ENCODE results near the gene NUDC. TPM values are rescaled to one million over a fixed set of nuclear protein-coding genes. Genes with fewer than 3 reads are reported as not detected.
"Not testable (repeated sequence)": the region's sequence is repeated elsewhere in the genome, so short reads cannot be mapped to it uniquely, and the experiment has no call there.

The NUDC gene
- 61.5 TPM for total RNA-seq
- polyA plus RNA-seq (ENCODE audit: insufficient read depth, low read depth, low replicate concordance) = 112 TPM
- long read RNA-seq, donor 1, transcript NUDC-201 (9 exons, 1,800 nt) = major isoform, 38 of 67 reads
- long read RNA-seq, donor 1, partial matches to known transcripts = 27 of 67 reads
- long read RNA-seq, donor 1, other reads (novel, unspliced or antisense) = 0 of 67 reads
- long read RNA-seq, donor 2, transcript NUDC-201 (9 exons, 1,800 nt) = major isoform, 33 of 52 reads
- long read RNA-seq, donor 2, partial matches to known transcripts = 17 of 52 reads
- long read RNA-seq, donor 2, other reads (novel, unspliced or antisense) = 0 of 52 reads
- long read RNA-seq, donor 3, transcript NUDC-201 (9 exons, 1,800 nt) = major isoform, 38 of 89 reads
- long read RNA-seq, donor 3, partial matches to known transcripts = 38 of 89 reads
- long read RNA-seq, donor 3, other reads (novel, unspliced or antisense) = 12 of 89 reads
- long read RNA-seq, donor 4, transcript NUDC-201 (9 exons, 1,800 nt) = major isoform, 40 of 49 reads
- long read RNA-seq, donor 4, partial matches to known transcripts = 9 of 49 reads
- long read RNA-seq, donor 4, other reads (novel, unspliced or antisense) = 0 of 49 reads
- long read RNA-seq, donor 5, partial matches to known transcripts = 0 of 1 reads
- long read RNA-seq, donor 5, other reads (novel, unspliced or antisense) = 0 of 1 reads
- long read RNA-seq, donor 6, transcript NUDC-201 (9 exons, 1,800 nt) = major isoform, 31 of 45 reads
- long read RNA-seq, donor 6, partial matches to known transcripts = 13 of 45 reads
- long read RNA-seq, donor 6, other reads (novel, unspliced or antisense) = 0 of 45 reads
- long read RNA-seq, donor 7, transcript NUDC-201 (9 exons, 1,800 nt) = major isoform, 188 of 213 reads
- long read RNA-seq, donor 7, partial matches to known transcripts = 9 of 213 reads
- long read RNA-seq, donor 7, other reads (novel, unspliced or antisense) = 14 of 213 reads
- long read RNA-seq, donor 8, transcript NUDC-201 (9 exons, 1,800 nt) = major isoform, 26 of 57 reads
- long read RNA-seq, donor 8, partial matches to known transcripts = 28 of 57 reads
- long read RNA-seq, donor 8, other reads (novel, unspliced or antisense) = 0 of 57 reads
- long read RNA-seq, donor 9, transcript NUDC-201 (9 exons, 1,800 nt) = major isoform, 6 of 6 reads
- long read RNA-seq, donor 9, partial matches to known transcripts = 0 of 6 reads
- long read RNA-seq, donor 9, other reads (novel, unspliced or antisense) = 0 of 6 reads
- long read RNA-seq, donor 10, transcript NUDC-201 (9 exons, 1,800 nt) = major isoform, 36 of 71 reads
- long read RNA-seq, donor 10, partial matches to known transcripts = 33 of 71 reads
- long read RNA-seq, donor 10, other reads (novel, unspliced or antisense) = 0 of 71 reads

GRCh38 chr1:26921540-26922430 is at the start of gene NUDC:
TSS of gene NUDC (plus strand) at chr1:26921743. CDS start at chr1:26921849, 106 bp downstream.
- intact Hi-C loops (cut with DNase I) = no loop called here
- peak; percentile 96 to 99 (median 98) for DNase-seq

GRCh38 chr1:26873097-26873496 is 48.4 kb upstream of the NUDC start:
- H3K27ac ChIP-seq (ENCODE audit: low read depth in 2 of 2, low read length in 2 of 2); H3K36me3 ChIP-seq (ENCODE audit: control insufficient read depth in 2 of 3, insufficient read depth in 3 of 3, low read length in 3 of 3); H3K9me3 ChIP-seq (ENCODE audit: control insufficient read depth in 2 of 3, insufficient read depth in 1 of 3, low read length in 3 of 3); H3K9ac ChIP-seq (ENCODE audit: low read length in 3 of 3); H3K4me3 ChIP-seq (ENCODE audit: low read length in 3 of 3); FAIRE-seq; H3K4me1 ChIP-seq (ENCODE audit: control insufficient read depth in 2 of 3, insufficient read depth in 2 of 3, low read depth in 1 of 3, low read length in 3 of 3); DNase-seq; H3K27me3 ChIP-seq (ENCODE audit: control insufficient read depth, insufficient read depth, low read length); intact Hi-C loops (cut with DNase I): not testable (repeated sequence)

More at GRCh38 chr1:26921540-26922430, at the start of gene NUDC:
- Histone ChIP-seq H3K27ac (ENCODE audit: low read depth in 2 of 2, low read length in 2 of 2) (peak within 1 kb of the TSS; percentile 97 to 99), H3K9ac (ENCODE audit: low read length in 3 of 3) (peak within 1 kb of the TSS; percentile 83 to 89 (median 85)), H3K4me1 (ENCODE audit: control insufficient read depth in 2 of 3, insufficient read depth in 2 of 3, low read depth in 1 of 3, low read length in 3 of 3) (peaks cover 4 to 14% (median 9%) of the 10 kb centered on the region in 3 donors), H3K27me3 (ENCODE audit: control insufficient read depth, insufficient read depth, low read length) (no peaks in the 10 kb centered on the region), H3K4me3 (ENCODE audit: low read length in 3 of 3) (peak within 1 kb of the TSS; percentile 82 to 89 (median 82)), H3K9me3 (ENCODE audit: control insufficient read depth in 2 of 3, insufficient read depth in 1 of 3, low read length in 3 of 3) (no peaks in the 10 kb centered on the region), H3K36me3 (ENCODE audit: control insufficient read depth in 2 of 3, insufficient read depth in 3 of 3, low read length in 3 of 3) (peaks cover 0 to 8% (median 6%) of the 10 kb centered on the region in 3 donors)
- peak; percentile 98 for FAIRE-seq
- no peak for TF ChIP-seq CTCF (IDR thresholded peaks at IDR 0.05; ENCODE audit: borderline replicate concordance, extremely low read depth, insufficient read depth)

GRCh38 chr1:26874896-26875295 is 46.6 kb upstream of the NUDC start:
- no peaks in the 10 kb centered on the region for H3K9me3 ChIP-seq (ENCODE audit: control insufficient read depth in 2 of 3, insufficient read depth in 1 of 3, low read length in 3 of 3)
- DNase-seq (peak in 1 of 5 donors; percentile 4), FAIRE-seq (no peak)
- no peak for TF ChIP-seq CTCF (IDR thresholded peaks at IDR 0.05; ENCODE audit: borderline replicate concordance, extremely low read depth, insufficient read depth)
- intact Hi-C loops (cut with DNase I) = no loop called here
- H3K4me1 ChIP-seq (ENCODE audit: control insufficient read depth in 2 of 3, insufficient read depth in 2 of 3, low read depth in 1 of 3, low read length in 3 of 3) = no peaks in the 10 kb centered on the region
- peaks cover under 1 to 12% (median 9%) of the 10 kb centered on the region in 3 donors for H3K36me3 ChIP-seq (ENCODE audit: control insufficient read depth in 2 of 3, insufficient read depth in 3 of 3, low read length in 3 of 3)
- no peak overlapping the region for H3K4me3 ChIP-seq (ENCODE audit: low read length in 3 of 3)
- no peaks in the 10 kb centered on the region for H3K27me3 ChIP-seq (ENCODE audit: control insufficient read depth, insufficient read depth, low read length)
- H3K9ac ChIP-seq (ENCODE audit: low read length in 3 of 3) = no peak overlapping the region
- H3K27ac ChIP-seq (ENCODE audit: low read depth in 2 of 2, low read length in 2 of 2) = no peak overlapping the region

All from kidney (tissue), 22 donors.